NCI-H2196 (cell line): ENCODE measurements around the gene GPR50.

Source experiments
- DNase-seq: peaks from one replicate; lab custom pipeline; 2025; ENCODE audit not compliant: unreplicated experiment; lab: John Stamatoyannopoulos, UW

Gene GPR50

GRCh38 chrX:151226941-151227340 is 50.6 kb downstream of the GPR50 start:
- no peak for DNase-seq

GRCh38 chrX:151227627-151228026 is 51.2 kb downstream of the GPR50 start:
- no peak for DNase-seq

- no peak for DNase-seq
Measured at GRCh38 chrX:151228935-151229334, 52.6 kb downstream of the GPR50 start.
